OCI-LY7 (cell line): ENCODE measurements around the gene OTUB1.

ENCODE experiments used
- EZH2phosphoT487 ChIP-seq: fragments of 200-600 bp; sonication (generic); IDR thresholded peaks from 2 replicates; pipeline ENCODE4 v1.6.1; 2018; ENCODE audit warnings: low read depth, borderline replicate concordance, mild to moderate bottlenecking, mixed run types, antibody characterized with exemption, low read length, moderate library complexity, mixed read lengths
- TF ChIP-seq, protein P1 (sequence below): fragments of 200-600 bp; sonication (generic); conservative IDR thresholded peaks from 2 replicates; pipeline ENCODE4 v1.5.1; 2014; ENCODE audit warnings: mild to moderate bottlenecking, antibody characterized with exemption, low read length, moderate library complexity, mixed read lengths

DNA sequence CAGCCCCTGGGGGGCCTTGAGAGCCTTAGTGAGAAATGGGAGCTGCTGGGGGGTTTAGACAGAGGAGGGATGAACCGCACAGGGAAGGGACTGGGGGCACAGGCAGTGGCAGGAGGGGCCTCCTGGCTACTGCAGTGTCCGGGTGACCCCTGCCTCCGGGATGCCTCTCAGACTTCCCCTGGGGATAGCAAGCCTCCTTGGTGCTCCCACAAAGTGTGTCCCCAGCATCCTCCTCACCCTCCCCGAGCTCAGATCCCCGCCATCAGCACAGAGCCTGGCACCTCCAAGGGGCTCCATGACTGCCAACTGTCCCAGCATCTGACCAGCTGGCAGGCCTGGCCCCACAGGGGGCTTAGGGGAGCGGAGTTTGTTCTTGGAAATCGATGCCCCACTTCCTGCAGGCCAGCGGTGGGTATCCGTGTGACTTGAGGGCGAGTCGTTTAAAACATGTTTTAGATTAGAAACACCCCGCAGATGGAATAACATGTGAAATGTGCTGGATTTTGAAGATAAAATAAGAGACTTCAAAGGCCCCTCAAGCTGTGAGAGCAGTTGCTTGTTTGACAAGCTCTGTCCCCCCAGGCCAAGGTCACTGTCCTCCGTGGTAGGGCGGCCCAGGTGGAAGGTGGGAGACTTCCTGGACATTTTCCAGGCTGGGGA lies 36.0 kb downstream of the OTUB1 start:
- TF ChIP-seq, protein P1, sequence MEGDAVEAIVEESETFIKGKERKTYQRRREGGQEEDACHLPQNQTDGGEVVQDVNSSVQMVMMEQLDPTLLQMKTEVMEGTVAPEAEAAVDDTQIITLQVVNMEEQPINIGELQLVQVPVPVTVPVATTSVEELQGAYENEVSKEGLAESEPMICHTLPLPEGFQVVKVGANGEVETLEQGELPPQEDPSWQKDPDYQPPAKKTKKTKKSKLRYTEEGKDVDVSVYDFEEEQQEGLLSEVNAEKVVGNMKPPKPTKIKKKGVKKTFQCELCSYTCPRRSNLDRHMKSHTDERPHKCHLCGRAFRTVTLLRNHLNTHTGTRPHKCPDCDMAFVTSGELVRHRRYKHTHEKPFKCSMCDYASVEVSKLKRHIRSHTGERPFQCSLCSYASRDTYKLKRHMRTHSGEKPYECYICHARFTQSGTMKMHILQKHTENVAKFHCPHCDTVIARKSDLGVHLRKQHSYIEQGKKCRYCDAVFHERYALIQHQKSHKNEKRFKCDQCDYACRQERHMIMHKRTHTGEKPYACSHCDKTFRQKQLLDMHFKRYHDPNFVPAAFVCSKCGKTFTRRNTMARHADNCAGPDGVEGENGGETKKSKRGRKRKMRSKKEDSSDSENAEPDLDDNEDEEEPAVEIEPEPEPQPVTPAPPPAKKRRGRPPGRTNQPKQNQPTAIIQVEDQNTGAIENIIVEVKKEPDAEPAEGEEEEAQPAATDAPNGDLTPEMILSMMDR, result no peak
- no peak for TF ChIP-seq EZH2phosphoT487
